ENCODE measurements around the gene LSM14B.

The LSM14B gene

DNA sequence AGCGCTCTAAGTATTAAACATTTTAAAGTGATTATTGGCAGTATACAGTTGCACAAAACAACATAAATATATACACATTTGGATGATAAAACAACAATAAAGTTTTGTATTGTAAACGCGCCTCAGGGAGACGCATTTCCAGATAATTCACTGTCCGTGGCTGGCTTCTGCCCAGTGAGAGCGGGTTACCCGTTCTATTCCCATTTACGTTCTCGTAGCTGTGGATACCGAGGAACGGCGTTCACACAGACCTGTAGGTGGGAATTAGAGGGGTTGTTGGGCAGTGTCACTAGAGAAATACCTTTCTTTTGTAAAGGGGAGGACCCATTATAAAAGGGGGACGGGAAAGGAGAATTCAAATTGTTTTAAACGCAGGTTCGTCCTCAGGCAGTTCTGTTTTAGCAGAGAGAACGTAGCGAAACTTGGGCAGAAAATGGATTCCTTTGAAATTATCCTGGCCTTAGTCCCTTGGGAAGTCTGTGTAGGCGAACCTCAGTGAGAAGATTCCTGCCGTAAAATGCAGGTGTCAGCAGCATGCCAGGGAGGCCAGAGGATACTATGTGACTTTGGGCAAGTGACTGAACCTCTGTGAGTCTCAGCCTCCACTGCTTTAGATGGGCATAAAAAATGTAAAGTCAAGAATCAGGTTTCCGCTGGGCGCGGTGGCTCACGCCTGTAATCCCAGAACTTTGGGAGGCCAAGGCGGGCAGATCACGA is 61.3 kb downstream of the LSM14B start:
- no peak for DNase-seq (ENCODE audit: low read depth)

All from CMK (cell line).